ENCODE results near the gene SEC24D.

Gene SEC24D

GRCh38 chr4:118775405-118775804, 60.5 kb downstream of the SEC24D start:
- Histone ChIP-seq H3K27me3 (ENCODE audit: control insufficient read depth in 2 of 2, insufficient read depth in 2 of 2, low read length in 2 of 2) (no peaks in the 10 kb centered on the region), H3K4me3 (ENCODE audit: low read length in 2 of 2) (no peak overlapping the region), H3K36me3 (ENCODE audit: control insufficient read depth in 2 of 2, insufficient read depth in 2 of 2, low read length in 2 of 2) (no peaks in the 10 kb centered on the region), H3K4me1 (ENCODE audit: control insufficient read depth in 2 of 2, insufficient read depth in 2 of 2, low read length in 2 of 2) (no peaks in the 10 kb centered on the region), H3K9me3 (ENCODE audit: control insufficient read depth in 2 of 2, low read length in 2 of 2) (no peaks in the 10 kb centered on the region), H3K9ac (ENCODE audit: low read depth in 1 of 2, low read length in 2 of 2) (no peak overlapping the region), H3K27ac (ENCODE audit: low read depth in 2 of 2, low read length in 2 of 2) (no peak overlapping the region)

- Histone ChIP-seq H3K4me3 (ENCODE audit: low read length in 2 of 2) (no peak overlapping the region), H3K27ac (ENCODE audit: low read depth in 2 of 2, low read length in 2 of 2) (no peak overlapping the region), H3K9me3 (ENCODE audit: control insufficient read depth in 2 of 2, low read length in 2 of 2) (no peaks in the 10 kb centered on the region), H3K9ac (ENCODE audit: low read depth in 1 of 2, low read length in 2 of 2) (no peak overlapping the region), H3K27me3 (ENCODE audit: control insufficient read depth in 2 of 2, insufficient read depth in 2 of 2, low read length in 2 of 2) (no peaks in the 10 kb centered on the region), H3K36me3 (ENCODE audit: control insufficient read depth in 2 of 2, insufficient read depth in 2 of 2, low read length in 2 of 2) (no peaks in the 10 kb centered on the region), H3K4me1 (ENCODE audit: control insufficient read depth in 2 of 2, insufficient read depth in 2 of 2, low read length in 2 of 2) (no peaks in the 10 kb centered on the region)
Measured at GRCh38 chr4:118774989-118775388, 60.9 kb downstream of the SEC24D start.

- H3K9me3 ChIP-seq (ENCODE audit: control insufficient read depth in 2 of 2, low read length in 2 of 2), result no peaks in the 10 kb centered on the region
- no peaks in the 10 kb centered on the region for H3K4me1 ChIP-seq (ENCODE audit: control insufficient read depth in 2 of 2, insufficient read depth in 2 of 2, low read length in 2 of 2)
- no peaks in the 10 kb centered on the region for H3K27me3 ChIP-seq (ENCODE audit: control insufficient read depth in 2 of 2, insufficient read depth in 2 of 2, low read length in 2 of 2)
- no peak overlapping the region for H3K4me3 ChIP-seq (ENCODE audit: low read length in 2 of 2)
- H3K36me3 ChIP-seq (ENCODE audit: control insufficient read depth in 2 of 2, insufficient read depth in 2 of 2, low read length in 2 of 2), result no peaks in the 10 kb centered on the region
- H3K9ac ChIP-seq (ENCODE audit: low read depth in 1 of 2, low read length in 2 of 2), result no peak overlapping the region
- no peak overlapping the region for H3K27ac ChIP-seq (ENCODE audit: low read depth in 2 of 2, low read length in 2 of 2)
Measured at GRCh38 chr4:118774321-118774720, 61.6 kb downstream of the SEC24D start.

DNA sequence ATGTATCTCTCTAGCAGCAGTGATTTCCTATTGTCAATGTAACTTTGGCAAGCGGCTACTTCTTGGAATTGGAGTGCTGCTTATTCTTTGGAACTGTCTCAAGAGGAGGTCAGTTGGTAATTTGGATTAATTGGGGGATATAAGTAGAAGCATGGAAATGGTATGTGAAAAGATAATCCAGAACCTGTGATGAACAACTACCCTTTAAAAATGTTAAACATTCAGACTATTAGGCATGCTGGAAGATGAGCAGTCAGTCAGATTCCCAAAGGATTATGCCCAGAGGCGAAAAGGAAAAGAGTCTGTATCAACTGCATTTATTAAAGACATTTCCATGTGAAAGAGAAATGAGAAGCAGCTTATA, 62.5 kb downstream of the SEC24D start:
- H3K4me1 ChIP-seq (ENCODE audit: control insufficient read depth in 2 of 2, insufficient read depth in 2 of 2, low read length in 2 of 2), result no peaks in the 10 kb centered on the region
- H3K9me3 ChIP-seq (ENCODE audit: control insufficient read depth in 2 of 2, low read length in 2 of 2), result no peaks in the 10 kb centered on the region
- H3K36me3 ChIP-seq (ENCODE audit: control insufficient read depth in 2 of 2, insufficient read depth in 2 of 2, low read length in 2 of 2), result no peaks in the 10 kb centered on the region
- H3K27ac ChIP-seq (ENCODE audit: low read depth in 2 of 2, low read length in 2 of 2), result no peak overlapping the region
- H3K4me3 ChIP-seq (ENCODE audit: low read length in 2 of 2), result no peak overlapping the region
- no peaks in the 10 kb centered on the region for H3K27me3 ChIP-seq (ENCODE audit: control insufficient read depth in 2 of 2, insufficient read depth in 2 of 2, low read length in 2 of 2)
- H3K9ac ChIP-seq (ENCODE audit: low read depth in 1 of 2, low read length in 2 of 2), result no peak overlapping the region

DNA sequence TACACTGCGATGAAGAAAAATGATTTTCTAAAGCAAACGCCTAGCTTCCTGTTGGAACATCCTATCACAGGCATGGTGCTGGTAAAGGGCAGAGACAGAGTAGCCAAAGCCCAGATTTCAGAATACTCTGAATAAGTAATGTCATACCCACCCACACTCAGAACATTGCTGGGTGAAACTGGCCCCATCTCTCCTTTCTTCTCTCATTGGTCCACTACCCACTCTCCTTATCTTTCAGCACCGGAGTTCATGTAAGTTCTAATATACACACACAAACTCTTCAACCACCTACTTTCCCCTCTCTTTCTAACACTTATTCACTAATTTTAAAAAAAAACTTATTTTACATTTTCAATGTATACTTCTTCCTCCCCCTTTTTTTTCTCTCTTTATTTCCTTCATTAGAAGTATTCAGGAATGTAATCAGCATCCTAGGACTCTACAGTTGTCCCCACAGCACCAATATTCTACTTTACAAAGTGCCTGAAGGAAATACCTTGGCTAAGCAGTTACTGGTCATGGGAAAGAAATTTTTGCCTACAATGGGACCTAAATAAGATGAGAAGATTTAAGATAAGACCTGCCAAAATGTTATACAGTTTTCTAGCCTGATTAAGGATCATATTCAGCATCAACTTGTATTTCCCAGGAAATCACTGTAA, 63.0 kb downstream of the SEC24D start:
- Histone ChIP-seq H3K9ac (ENCODE audit: low read depth in 1 of 2, low read length in 2 of 2) (no peak overlapping the region), H3K9me3 (ENCODE audit: control insufficient read depth in 2 of 2, low read length in 2 of 2) (no peaks in the 10 kb centered on the region), H3K36me3 (ENCODE audit: control insufficient read depth in 2 of 2, insufficient read depth in 2 of 2, low read length in 2 of 2) (peaks cover 0 to 3% of the 10 kb centered on the region in 2 donors), H3K27ac (ENCODE audit: low read depth in 2 of 2, low read length in 2 of 2) (no peak overlapping the region), H3K4me1 (ENCODE audit: control insufficient read depth in 2 of 2, insufficient read depth in 2 of 2, low read length in 2 of 2) (no peaks in the 10 kb centered on the region), H3K4me3 (ENCODE audit: low read length in 2 of 2) (no peak overlapping the region), H3K27me3 (ENCODE audit: control insufficient read depth in 2 of 2, insufficient read depth in 2 of 2, low read length in 2 of 2) (no peaks in the 10 kb centered on the region)

DNA sequence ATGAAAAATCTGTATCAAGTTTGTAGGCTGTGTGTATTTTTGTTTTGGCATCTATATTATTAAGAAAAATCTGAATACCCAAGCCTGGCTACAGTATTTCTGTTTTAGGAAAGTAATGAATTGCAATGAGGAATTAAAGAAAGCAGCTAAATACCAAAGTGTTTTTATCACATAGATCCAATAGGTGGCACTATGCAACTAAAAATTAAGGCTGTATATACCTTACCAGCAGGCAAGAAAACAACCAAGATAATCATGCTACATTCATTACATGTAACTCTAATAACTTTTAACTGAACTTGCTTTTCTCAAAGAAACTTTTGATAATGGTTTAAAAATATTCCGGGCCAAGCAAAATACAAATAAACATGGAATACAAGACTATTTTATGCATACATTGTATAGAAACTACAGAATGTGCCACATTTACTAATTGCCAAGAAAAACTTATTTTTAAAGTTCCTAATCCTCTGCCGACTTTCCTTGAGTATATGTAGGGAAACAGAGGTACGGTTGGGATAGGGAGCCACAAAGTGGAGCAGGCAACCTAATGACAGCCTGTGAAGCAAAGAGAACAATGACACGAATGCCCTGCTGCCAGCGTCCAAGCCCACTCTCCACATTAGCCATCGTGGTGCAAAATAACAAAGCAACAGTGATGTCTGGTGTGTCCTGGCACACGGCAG, 63.7 kb downstream of the SEC24D start:
- Histone ChIP-seq H3K27ac (ENCODE audit: low read depth in 2 of 2, low read length in 2 of 2) (no peak overlapping the region), H3K9me3 (ENCODE audit: control insufficient read depth in 2 of 2, low read length in 2 of 2) (no peaks in the 10 kb centered on the region), H3K27me3 (ENCODE audit: control insufficient read depth in 2 of 2, insufficient read depth in 2 of 2, low read length in 2 of 2) (no peaks in the 10 kb centered on the region), H3K36me3 (ENCODE audit: control insufficient read depth in 2 of 2, insufficient read depth in 2 of 2, low read length in 2 of 2) (peaks cover under 1 to 5% of the 10 kb centered on the region in 2 donors), H3K9ac (ENCODE audit: low read depth in 1 of 2, low read length in 2 of 2) (no peak overlapping the region), H3K4me3 (ENCODE audit: low read length in 2 of 2) (no peak overlapping the region), H3K4me1 (ENCODE audit: control insufficient read depth in 2 of 2, insufficient read depth in 2 of 2, low read length in 2 of 2) (no peaks in the 10 kb centered on the region)

DNA sequence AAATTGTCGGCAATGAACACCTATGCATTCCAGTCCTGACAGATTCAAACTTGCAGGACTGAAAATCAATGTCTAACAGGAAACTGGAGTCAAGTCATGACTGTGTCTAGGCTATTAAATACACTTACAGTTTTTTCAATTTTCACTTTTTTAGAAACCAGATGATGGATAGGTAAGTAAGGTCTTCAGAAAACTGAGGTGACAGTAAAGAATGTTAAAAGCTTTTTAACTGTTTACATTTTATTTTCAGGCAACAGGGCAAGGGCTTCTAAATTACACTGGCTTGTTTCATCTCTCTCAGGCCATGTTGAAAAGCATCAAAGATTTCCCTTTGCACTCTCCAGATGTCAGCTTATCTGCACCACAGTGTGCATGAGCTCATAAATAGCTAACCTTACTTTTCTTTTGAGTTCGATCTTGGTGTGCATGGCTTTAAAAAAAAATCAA, 65.2 kb downstream of the SEC24D start:
- Histone ChIP-seq H3K27me3 (ENCODE audit: control insufficient read depth in 2 of 2, insufficient read depth in 2 of 2, low read length in 2 of 2) (no peaks in the 10 kb centered on the region), H3K36me3 (ENCODE audit: control insufficient read depth in 2 of 2, insufficient read depth in 2 of 2, low read length in 2 of 2) (peaks cover 9 to 17% of the 10 kb centered on the region in 2 donors), H3K27ac (ENCODE audit: low read depth in 2 of 2, low read length in 2 of 2) (peak overlapping the region in 1 of 2 donors; percentile 17), H3K4me1 (ENCODE audit: control insufficient read depth in 2 of 2, insufficient read depth in 2 of 2, low read length in 2 of 2) (no peaks in the 10 kb centered on the region), H3K4me3 (ENCODE audit: low read length in 2 of 2) (no peak overlapping the region), H3K9me3 (ENCODE audit: control insufficient read depth in 2 of 2, low read length in 2 of 2) (no peaks in the 10 kb centered on the region), H3K9ac (ENCODE audit: low read depth in 1 of 2, low read length in 2 of 2) (no peak overlapping the region)

- no peaks in the 10 kb centered on the region for H3K4me1 ChIP-seq (ENCODE audit: control insufficient read depth in 2 of 2, insufficient read depth in 2 of 2, low read length in 2 of 2)
- H3K9ac ChIP-seq (ENCODE audit: low read depth in 1 of 2, low read length in 2 of 2), result no peak overlapping the region
- no peaks in the 10 kb centered on the region for H3K27me3 ChIP-seq (ENCODE audit: control insufficient read depth in 2 of 2, insufficient read depth in 2 of 2, low read length in 2 of 2)
- peak overlapping the region; percentile 17 to 18 for H3K27ac ChIP-seq (ENCODE audit: low read depth in 2 of 2, low read length in 2 of 2)
- no peak overlapping the region for H3K4me3 ChIP-seq (ENCODE audit: low read length in 2 of 2)
- no peaks in the 10 kb centered on the region for H3K9me3 ChIP-seq (ENCODE audit: control insufficient read depth in 2 of 2, low read length in 2 of 2)
- peaks cover 15 to 23% of the 10 kb centered on the region in 2 donors for H3K36me3 ChIP-seq (ENCODE audit: control insufficient read depth in 2 of 2, insufficient read depth in 2 of 2, low read length in 2 of 2)
Measured at GRCh38 chr4:118769161-118769560, 66.8 kb downstream of the SEC24D start.

DNA sequence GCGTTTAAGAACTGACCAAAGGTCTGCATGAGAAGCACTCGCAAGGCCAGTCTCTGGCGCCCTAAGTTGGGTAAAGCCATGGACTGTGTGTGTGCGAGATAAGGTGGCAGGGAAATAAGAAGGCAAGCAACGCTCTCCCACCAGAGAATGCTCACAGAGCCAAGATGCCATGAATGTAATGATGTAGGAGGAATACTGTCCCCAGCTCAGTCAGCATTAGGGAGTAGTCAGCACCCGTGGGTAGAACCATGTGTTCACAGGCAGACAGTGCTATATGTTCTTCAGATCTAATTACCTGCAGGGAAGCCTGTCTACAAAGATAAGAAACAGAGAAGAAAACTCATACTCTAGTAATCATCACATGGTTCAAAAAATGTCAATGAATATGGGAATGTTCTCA, 68.8 kb downstream of the SEC24D start:
- no peaks in the 10 kb centered on the region for H3K27me3 ChIP-seq (ENCODE audit: control insufficient read depth in 2 of 2, insufficient read depth in 2 of 2, low read length in 2 of 2)
- no peaks in the 10 kb centered on the region for H3K9me3 ChIP-seq (ENCODE audit: control insufficient read depth in 2 of 2, low read length in 2 of 2)
- H3K36me3 ChIP-seq (ENCODE audit: control insufficient read depth in 2 of 2, insufficient read depth in 2 of 2, low read length in 2 of 2), result peaks cover 16 to 29% of the 10 kb centered on the region in 2 donors
- peak overlapping the region; percentile 17 to 30 for H3K27ac ChIP-seq (ENCODE audit: low read depth in 2 of 2, low read length in 2 of 2)
- H3K4me3 ChIP-seq (ENCODE audit: low read length in 2 of 2), result no peak overlapping the region
- H3K9ac ChIP-seq (ENCODE audit: low read depth in 1 of 2, low read length in 2 of 2), result no peak overlapping the region
- no peaks in the 10 kb centered on the region for H3K4me1 ChIP-seq (ENCODE audit: control insufficient read depth in 2 of 2, insufficient read depth in 2 of 2, low read length in 2 of 2)

GRCh38 chr4:118765399-118765798, 70.5 kb downstream of the SEC24D start:
- Histone ChIP-seq H3K36me3 (ENCODE audit: control insufficient read depth in 2 of 2, insufficient read depth in 2 of 2, low read length in 2 of 2) (peaks cover 16 to 29% of the 10 kb centered on the region in 2 donors), H3K9ac (ENCODE audit: low read depth in 1 of 2, low read length in 2 of 2) (no peak overlapping the region), H3K9me3 (ENCODE audit: control insufficient read depth in 2 of 2, low read length in 2 of 2) (no peaks in the 10 kb centered on the region), H3K27ac (ENCODE audit: low read depth in 2 of 2, low read length in 2 of 2) (peak overlapping the region in 1 of 2 donors; percentile 51), H3K4me3 (ENCODE audit: low read length in 2 of 2) (no peak overlapping the region), H3K4me1 (ENCODE audit: control insufficient read depth in 2 of 2, insufficient read depth in 2 of 2, low read length in 2 of 2) (no peaks in the 10 kb centered on the region), H3K27me3 (ENCODE audit: control insufficient read depth in 2 of 2, insufficient read depth in 2 of 2, low read length in 2 of 2) (no peaks in the 10 kb centered on the region)
